Activated CD8-positive, alpha-beta memory T cell treated with anti-CD3 and anti-CD28 coated beads, Interleukin-2, amount 50 U/mL, for 1 hour (primary cell): Measurements from ENCODE around the gene GTF2H4.

Source experiments
- DNase-seq: peaks from one replicate; pipeline ENCODE4 v3.0.0-alpha.2; 2020; ENCODE audit errors: extremely low read depth

Gene GTF2H4

DNA sequence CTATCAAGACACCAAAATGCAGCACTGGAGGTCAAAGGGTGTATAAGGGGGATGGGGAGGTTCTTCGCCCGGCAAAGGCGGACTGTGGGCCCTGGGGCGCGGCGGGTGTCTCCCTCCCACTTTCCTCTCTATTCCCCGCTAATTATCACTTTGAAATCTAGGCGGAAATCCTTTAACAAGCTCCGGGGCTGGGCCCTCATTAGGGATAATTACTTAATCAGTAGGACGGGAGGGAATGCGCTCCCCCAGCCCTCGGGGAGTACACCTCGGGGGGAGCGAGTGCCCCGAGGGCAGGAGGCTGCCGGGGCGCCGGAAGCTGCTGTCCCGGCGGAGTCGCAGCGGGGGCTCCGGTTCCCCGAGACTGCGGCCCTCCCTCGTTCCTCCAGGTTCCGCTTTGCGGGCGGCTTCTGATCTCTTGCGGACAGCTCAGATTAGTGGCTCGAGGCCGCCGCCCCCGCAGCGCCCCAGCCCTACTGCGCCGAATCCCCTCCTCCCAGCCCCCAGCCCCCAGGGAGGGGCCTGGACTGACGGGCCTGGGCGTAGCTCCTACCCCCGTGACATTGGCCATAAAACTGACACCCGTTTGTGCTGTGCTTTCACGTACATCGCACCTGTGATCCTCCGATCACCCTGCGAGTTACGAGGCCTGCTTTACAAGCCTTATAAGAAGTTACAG lies 47.5 kb downstream of the GTF2H4 start:
- DNase-seq = peak; percentile 26

DNA sequence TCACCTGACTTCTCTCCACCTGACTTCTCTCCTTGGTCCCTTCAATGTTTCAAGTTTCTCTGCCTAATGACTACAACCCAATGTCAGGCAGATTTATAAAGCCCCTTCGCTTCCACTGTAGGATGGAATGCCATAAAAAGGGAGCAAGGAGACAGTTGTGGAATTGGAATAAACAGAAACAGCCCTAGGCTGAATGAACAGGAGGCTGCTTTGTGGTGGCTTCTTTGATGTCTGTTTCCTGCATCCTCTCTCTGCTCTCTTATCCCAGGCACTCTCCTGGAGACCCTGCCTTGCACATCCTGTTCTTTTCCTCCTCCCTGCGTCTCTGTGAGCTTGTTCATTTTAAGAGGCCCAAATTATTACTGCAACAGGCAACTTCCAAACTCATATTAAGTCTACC lies 49.7 kb downstream of the GTF2H4 start:
- DNase-seq = no peak

DNA sequence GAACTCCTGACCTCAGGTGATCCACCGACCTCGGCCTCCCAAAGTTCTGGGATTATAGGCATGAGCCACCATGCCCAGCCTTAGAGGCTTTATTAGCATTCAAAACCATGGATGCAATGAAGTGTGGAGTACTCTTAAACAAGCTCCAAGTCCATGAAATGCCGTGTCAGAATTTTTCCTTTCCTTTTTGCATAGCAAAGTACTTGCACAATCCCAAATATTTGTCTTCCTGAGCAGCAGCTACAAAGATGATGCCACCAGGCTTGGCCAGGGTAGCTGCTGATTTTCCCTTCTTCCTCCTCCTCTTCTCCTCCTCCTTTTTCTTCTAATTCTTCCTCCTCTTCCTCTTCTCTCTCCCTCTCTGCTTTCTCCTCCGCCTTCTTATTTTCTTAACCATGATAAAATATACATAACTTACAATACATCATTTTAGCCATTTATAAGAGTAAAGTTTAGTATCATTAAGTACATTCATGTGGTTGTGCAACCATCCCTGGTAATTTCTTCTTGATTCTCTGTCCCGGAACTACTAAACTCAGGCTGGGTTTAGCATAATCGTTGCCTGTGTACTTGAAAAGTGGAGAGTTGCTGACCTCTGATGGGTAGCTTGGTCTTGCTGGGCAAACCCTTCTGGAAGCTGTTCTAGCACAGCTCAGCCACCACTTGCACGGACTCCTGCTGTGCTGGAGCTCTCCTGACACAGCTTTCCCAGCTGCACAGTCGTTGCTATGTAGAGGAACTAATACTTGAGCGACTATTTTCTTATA lies 53.1 kb downstream of the GTF2H4 start:
- no peak for DNase-seq

DNA sequence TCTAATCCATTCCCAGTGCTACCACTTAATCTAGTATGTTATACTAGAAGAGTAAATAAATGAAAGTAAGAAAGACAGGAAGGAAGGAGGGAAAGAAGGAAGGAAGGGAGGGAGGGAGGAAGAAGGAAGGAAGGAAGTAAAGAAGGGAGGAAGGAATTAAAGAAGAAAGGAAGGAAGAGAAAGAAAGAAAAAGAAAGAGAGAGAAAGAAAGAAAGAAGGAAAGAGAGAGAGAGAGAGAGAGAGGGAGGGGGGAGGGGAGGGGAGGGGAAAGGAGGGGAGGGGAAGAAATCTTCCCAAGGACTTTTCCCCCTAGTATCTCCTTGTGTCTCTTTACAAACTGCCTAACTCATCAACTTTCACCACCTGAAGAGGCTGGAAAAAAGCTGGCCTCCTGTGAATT lies 54.7 kb downstream of the GTF2H4 start:
- no peak for DNase-seq

DNA sequence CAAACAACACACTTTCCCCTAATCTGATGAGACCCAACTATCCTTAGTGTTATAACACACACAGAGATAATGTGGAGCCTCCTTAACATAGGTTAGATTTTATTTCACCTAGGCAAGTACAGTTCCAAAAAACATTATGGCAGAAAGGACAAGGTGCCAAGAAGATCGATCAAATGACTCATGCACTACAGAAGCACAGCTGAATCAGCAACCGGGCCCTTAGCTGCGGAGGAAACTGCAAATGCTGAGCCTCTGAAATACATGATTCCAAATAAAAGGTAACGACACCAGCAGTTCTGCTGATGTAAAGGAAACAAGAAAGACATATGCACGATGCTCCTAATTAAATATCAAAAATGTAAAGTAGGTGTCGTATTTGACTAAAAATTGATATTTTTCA lies 55.6 kb downstream of the GTF2H4 start:
- DNase-seq = no peak
